ENCODE measurements around the gene KSR1. TPM values are rescaled to one million over a fixed set of nuclear protein-coding genes. Genes with fewer than 3 reads are reported as not detected.
"Not testable (repeated sequence)": the region's sequence is repeated elsewhere in the genome, so short reads cannot be mapped to it uniquely, and the experiment has no call there.

KSR1 gene
- polyA plus RNA-seq: 100 to 1,000 TPM in 1 of 3 donors, 10 to 100 TPM in 2; 23.5 to 203 (median 28.7) TPM

- no peak within 1 kb of the TSS for H3K27ac ChIP-seq (ENCODE audit: low read depth, low read length)
- 0 to 1% (median 0%) methylated on average over 45 to 86 of the region's 88 CpGs for WGBS, 3 donors
Measured at GRCh38 chr17:27455914-27456680, at the start of gene KSR1. Gene KSR1, plus strand, starts transcription at chr17:27456448. Its CDS starts 196 bp downstream, at chr17:27456644.

- 44 to 61% (median 54%) methylated on average over 6 of the region's 6 CpGs for WGBS, 3 donors
- H3K27ac ChIP-seq (ENCODE audit: low read depth, low read length): no peak overlapping the region
Measured at GRCh38 chr17:27407916-27408864, 48.1 kb upstream of the KSR1 start.

- WGBS, 3 donors: 58 to 64% (median 59%) methylated on average over 4 of the region's 4 CpGs
- no peak overlapping the region for H3K27ac ChIP-seq (ENCODE audit: low read depth, low read length)
Measured at GRCh38 chr17:27408891-27409290, 47.4 kb upstream of the KSR1 start.

- WGBS, 3 donors: 85 to 87% (median 86%) methylated on average over 9 of the region's 9 CpGs
Measured at GRCh38 chr17:27412158-27412557, 44.1 kb upstream of the KSR1 start.

GRCh38 chr17:27413315-27413714 lies 42.9 kb upstream of the KSR1 start:
- no peak overlapping the region for H3K27ac ChIP-seq (ENCODE audit: low read depth, low read length)
- 51 to 66% (median 65%) methylated on average over 2 of the region's 2 CpGs for WGBS, 3 donors

More at GRCh38 chr17:27412158-27412557, 44.1 kb upstream of the KSR1 start:
- not testable (repeated sequence) for H3K27ac ChIP-seq (ENCODE audit: low read depth, low read length)

GRCh38 chr17:27413792-27414191 lies 42.5 kb upstream of the KSR1 start:
- WGBS, 3 donors: 70 to 88% (median 79%) methylated on average over 3 of the region's 3 CpGs

GRCh38 chr17:27414271-27414670 lies 42.0 kb upstream of the KSR1 start:
- no peak overlapping the region for H3K27ac ChIP-seq (ENCODE audit: low read depth, low read length)
- WGBS, 3 donors: 79 to 87% (median 83%) methylated on average over 3 of the region's 3 CpGs

More at GRCh38 chr17:27413792-27414191, 42.5 kb upstream of the KSR1 start:
- H3K27ac ChIP-seq (ENCODE audit: low read depth, low read length): no peak overlapping the region

- no peak overlapping the region for H3K27ac ChIP-seq (ENCODE audit: low read depth, low read length)
- 67 to 85% (median 81%) methylated on average over 6 of the region's 6 CpGs for WGBS, 3 donors
Measured at GRCh38 chr17:27414694-27415093, 41.6 kb upstream of the KSR1 start.

- WGBS, 3 donors: 63 to 70% (median 69%) methylated on average over 6 of the region's 6 CpGs
- H3K27ac ChIP-seq (ENCODE audit: low read depth, low read length): no peak overlapping the region
Measured at GRCh38 chr17:27415120-27415795, 41.0 kb upstream of the KSR1 start.

- 93 to 95% (median 93%) methylated on average over 13 of the region's 13 CpGs for WGBS, 3 donors
- no peak overlapping the region for H3K27ac ChIP-seq (ENCODE audit: low read depth, low read length)
Measured at GRCh38 chr17:27417596-27418365, 38.5 kb upstream of the KSR1 start.

GRCh38 chr17:27418366-27418615 lies 38.0 kb upstream of the KSR1 start:
- no peak overlapping the region for H3K27ac ChIP-seq (ENCODE audit: low read depth, low read length)
- WGBS, 3 donors: 90 to 96% (median 95%) methylated on average over 3 of the region's 3 CpGs

GRCh38 chr17:27419156-27419555 lies 37.1 kb upstream of the KSR1 start:
- WGBS, 3 donors: 96 to 98% (median 97%) methylated on average over 4 of the region's 4 CpGs
- H3K27ac ChIP-seq (ENCODE audit: low read depth, low read length): no peak overlapping the region

GRCh38 chr17:27420211-27420950 lies 35.9 kb upstream of the KSR1 start:
- H3K27ac ChIP-seq (ENCODE audit: low read depth, low read length): no peak overlapping the region
- 83 to 99% (median 91%) methylated on average over 9 of the region's 9 CpGs for WGBS, 3 donors

- H3K27ac ChIP-seq (ENCODE audit: low read depth, low read length): no peak overlapping the region
- WGBS, 3 donors: 93 to 94% (median 93%) methylated on average over 10 of the region's 10 CpGs
Measured at GRCh38 chr17:27421111-27421510, 35.1 kb upstream of the KSR1 start.

- WGBS, 3 donors: 87 to 96% (median 87%) methylated on average over 6 of the region's 6 CpGs
- H3K27ac ChIP-seq (ENCODE audit: low read depth, low read length): not testable (repeated sequence)
Measured at GRCh38 chr17:27421626-27422025, 34.6 kb upstream of the KSR1 start.

- H3K27ac ChIP-seq (ENCODE audit: low read depth, low read length): no peak overlapping the region
- 91 to 94% (median 92%) methylated on average over 7 of the region's 7 CpGs for WGBS, 3 donors
Measured at GRCh38 chr17:27422601-27423000, 33.6 kb upstream of the KSR1 start.

- 87 to 94% (median 93%) methylated on average over 3 of the region's 3 CpGs for WGBS, 3 donors
- H3K27ac ChIP-seq (ENCODE audit: low read depth, low read length): no peak overlapping the region
Measured at GRCh38 chr17:27423651-27424050, 32.6 kb upstream of the KSR1 start.

Data from adipose tissue (tissue), 3 donors.